ENCODE results near the gene CDH26.

The CDH26 gene

GRCh38 chr20:60050193-60050947 is 92.1 kb downstream of the CDH26 start:
- DNase-seq: no peak

- no peak for DNase-seq
These were observed 93.7 kb downstream of the CDH26 start for GRCh38 chr20:60051911-60052310.

GRCh38 chr20:60052322-60052721 is 94.1 kb downstream of the CDH26 start:
- no peak for DNase-seq

GRCh38 chr20:60053125-60053817 is 95.0 kb downstream of the CDH26 start:
- no peak for DNase-seq

GRCh38 chr20:60053818-60054190 is 95.6 kb downstream of the CDH26 start:
- no peak for DNase-seq

GRCh38 chr20:60054716-60055634 is 96.8 kb downstream of the CDH26 start:
- no peak for DNase-seq

- DNase-seq: peak; percentile 21
These were observed 97.5 kb downstream of the CDH26 start for GRCh38 chr20:60055740-60056139.

GRCh38 chr20:60056407-60057122 is 98.3 kb downstream of the CDH26 start:
- DNase-seq: no peak

- peak; percentile 62 for DNase-seq
These were observed 99.1 kb downstream of the CDH26 start for GRCh38 chr20:60057123-60057865.

- DNase-seq: peak; percentile 20
These were observed 99.9 kb downstream of the CDH26 start for GRCh38 chr20:60057866-60058807.

GRCh38 chr20:60058879-60059278 is 100.7 kb downstream of the CDH26 start:
- DNase-seq: no peak

- no peak for DNase-seq
These were observed 101.9 kb downstream of the CDH26 start for GRCh38 chr20:60060006-60060557.

- DNase-seq: no peak
These were observed 102.4 kb downstream of the CDH26 start for GRCh38 chr20:60060593-60060992.

GRCh38 chr20:60062431-60063047 is 104.3 kb downstream of the CDH26 start:
- DNase-seq: no peak

- DNase-seq: no peak
These were observed 104.8 kb downstream of the CDH26 start for GRCh38 chr20:60063048-60063451.

- no peak for DNase-seq
These were observed 105.6 kb downstream of the CDH26 start for GRCh38 chr20:60063739-60064380.

Measured in activated CD8-positive, alpha-beta memory T cell treated with anti-CD3 and anti-CD28 coated beads, Interleukin-2, amount 50 U/mL, for 4 hours (primary cell).